Metanephros (tissue), 2 donors: ENCODE data around the gene NPEPPS. TPM values are rescaled to one million over a fixed set of nuclear protein-coding genes. Genes with fewer than 3 reads are reported as not detected.

Experiments
- small RNA-seq: library from RNA; depleted of rRNA; stranded (forward); fragments of <200 nt; gene quantifications from one replicate; pipeline ENCODE3, GENCODE V24; 2014; ENCODE audit warnings: low replicate concordance
- total RNA-seq: library from RNA; depleted of rRNA; stranded (reverse); fragments of >200 nt; gene quantifications from one replicate; pipeline ENCODE4 v1.2.3, GENCODE V29; 2014

The NPEPPS gene
- total RNA-seq: 118 TPM

DNA sequence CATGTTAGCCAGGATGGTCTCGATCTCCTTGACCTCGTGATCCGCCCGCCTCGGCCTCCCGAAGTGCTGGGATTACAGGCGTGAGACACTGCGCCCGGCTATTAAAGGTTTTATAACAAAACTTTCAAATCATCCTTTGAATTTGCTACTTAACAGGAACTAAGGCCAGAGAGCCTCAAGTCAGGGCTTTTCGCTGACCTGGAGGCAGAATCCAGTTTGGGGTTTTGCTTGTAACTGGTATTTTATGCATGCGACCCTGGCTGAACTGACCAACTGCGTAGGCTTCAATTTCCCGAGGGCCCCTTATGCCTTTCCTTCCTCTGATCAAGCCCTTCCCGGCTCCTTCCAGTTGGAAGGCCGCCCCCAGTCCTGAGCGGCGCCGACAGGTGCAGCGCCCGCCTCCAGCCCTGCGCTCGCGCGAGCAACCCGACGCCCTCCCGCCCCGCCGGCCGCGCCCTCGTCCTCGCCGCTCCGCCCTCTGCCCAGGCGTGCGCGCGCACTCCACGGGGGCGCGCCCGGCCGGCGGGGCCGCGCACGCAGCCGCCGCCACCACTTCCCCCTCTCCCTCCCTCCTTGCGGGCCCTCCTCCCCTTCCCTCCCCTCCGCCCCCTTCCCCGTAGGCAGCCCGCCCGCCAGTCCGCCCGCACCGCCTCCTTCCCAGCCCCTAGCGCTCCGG lies at the start of gene NPEPPS:
Gene NPEPPS (plus strand): TSS at position 552 of the 676 bp plus-strand sequence. CDS start 193 bp downstream, outside the sequence.

DNA sequence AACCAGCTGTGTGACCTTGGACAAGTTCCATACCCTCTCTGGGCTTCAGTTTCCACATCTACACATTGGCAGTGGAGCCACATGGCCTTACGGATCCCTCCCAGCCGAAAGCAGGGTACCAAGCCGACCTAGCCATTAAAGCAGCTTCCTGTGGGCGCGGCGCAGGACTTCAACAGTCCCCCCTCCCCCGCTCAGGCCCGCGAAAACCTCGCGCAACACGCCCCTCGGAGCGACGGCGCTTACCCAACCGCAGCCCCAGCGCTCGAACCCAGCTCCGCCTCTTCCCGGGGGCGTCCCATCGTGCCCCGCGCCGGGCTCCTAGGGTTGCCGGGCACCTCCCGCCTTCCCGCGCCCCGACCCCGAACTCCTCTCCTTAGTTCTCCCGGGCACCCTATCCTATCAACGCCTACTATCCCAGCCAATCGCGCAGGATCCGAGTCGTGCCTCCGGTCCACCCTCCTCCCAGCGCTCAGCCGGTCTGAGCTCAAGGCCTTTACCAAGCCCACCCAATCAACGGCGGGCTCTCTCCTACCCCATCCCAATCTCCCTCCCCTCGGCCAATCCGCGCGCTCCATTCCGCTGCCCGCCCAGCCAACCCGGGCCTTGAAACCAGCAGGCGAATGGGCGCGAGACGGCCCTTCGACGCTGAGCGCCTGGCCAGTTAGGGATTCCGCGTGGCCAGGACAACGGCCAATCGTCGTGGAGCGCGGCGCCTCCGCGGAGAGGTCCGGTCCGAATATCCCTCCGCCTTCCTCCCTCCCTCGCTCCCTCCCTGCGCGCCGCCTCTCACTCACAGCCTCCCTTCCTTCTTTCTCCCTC lies 118.5 kb downstream of the NPEPPS start, which contains the start of gene KPNB1:
Gene KPNB1 (plus strand): TSS at position 767 of the 819 bp plus-strand sequence. CDS start 326 bp downstream, outside the sequence.

Small RNAs within 50 kb of the gene (small RNA-seq; reads per million reads assigned to genes)
- not detected for gene RF00019

Other genes with a start within 250 kb of the NPEPPS start
- gene EFCAB13, start 207.2 kb upstream of the NPEPPS start, total RNA-seq: 7.4 TPM
- 174 TPM for gene KPNB1, start 118.8 kb downstream of the NPEPPS start, total RNA-seq
- gene TBKBP1, start 163.1 kb downstream of the NPEPPS start, total RNA-seq: 13.6 TPM
- gene TBX21, start 202.1 kb downstream of the NPEPPS start, total RNA-seq: 0.18 TPM